T47D (cell line): ENCODE results near the gene HS1BP3.
A peak's percentile ranks its signal among the peaks of the same experiment; 100 is the strongest.

Source experiments
- DNase-seq, 2 experiments: peaks; one replicate each; pipeline versions ENCODE4 v3.0.0 to v3.0.0-alpha.2; 2011 to 2012; ENCODE audit warnings: low read depth in 1 of 2, low spot score in 1 of 2
- JUND ChIP-seq: IDR thresholded peaks from 2 replicates; pipeline ENCODE4 v1.6.1; 2012; ENCODE audit warnings: low read depth
- in situ Hi-C: cut with HindIII; loops from 2 replicates; pipeline ENCODE4 v1.10.0; 2016; ENCODE audit warnings: low sequenced_read_pairs, low pct_unique_long_range_greater_than_20kb

Gene HS1BP3

GRCh38 chr2:20653695-20654534 is 3.0 kb upstream of the HS1BP3 start:
- TF ChIP-seq JUND: no peak
- in situ Hi-C loops: no loop called here
- DNase-seq: no peak

GRCh38 chr2:20652673-20653575 is 2.0 kb upstream of the HS1BP3 start:
- in situ Hi-C loops: no loop called here
- no peak for TF ChIP-seq JUND
- DNase-seq: no peak

GRCh38 chr2:20652141-20652540 is 1.2 kb upstream of the HS1BP3 start:
- TF ChIP-seq JUND: no peak
- DNase-seq: no peak
- in situ Hi-C loops: no loop called here

GRCh38 chr2:20651731-20652099 is 817 bp upstream of the HS1BP3 start:
- TF ChIP-seq JUND: no peak
- DNase-seq: no peak
- in situ Hi-C loops: no loop called here

- peak in 1 of 2 experiments; percentile 3 for DNase-seq
- in situ Hi-C loops: no loop called here
- TF ChIP-seq JUND: no peak
Observed at GRCh38 chr2:20650393-20650876, 463 bp downstream of the HS1BP3 start.

DNA sequence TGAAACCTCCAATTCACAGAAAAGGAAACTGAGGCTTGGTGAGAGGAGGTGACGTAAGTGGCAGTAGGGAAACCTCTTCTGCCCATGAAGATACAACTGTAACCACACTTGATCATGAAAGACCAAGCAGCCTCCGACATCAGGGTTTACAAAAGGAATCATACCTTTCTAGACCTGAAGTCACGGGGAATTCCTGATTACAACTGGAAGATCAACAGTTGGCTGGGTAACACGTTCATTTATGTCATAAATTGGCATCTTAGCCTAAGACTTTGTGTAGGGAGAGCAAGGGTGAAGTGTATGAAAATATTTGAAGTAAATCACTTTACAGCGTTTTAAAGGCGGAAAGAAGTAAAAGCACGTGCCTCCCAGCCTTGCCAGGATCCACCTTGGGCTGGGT is 922 bp downstream of the HS1BP3 start:
- no peak for DNase-seq
- TF ChIP-seq JUND: no peak
- in situ Hi-C loops: loop anchor here (25.0 kb wide), 1 partner anchor 213 kb away; the partner anchor contains the start of gene RHOB

DNA sequence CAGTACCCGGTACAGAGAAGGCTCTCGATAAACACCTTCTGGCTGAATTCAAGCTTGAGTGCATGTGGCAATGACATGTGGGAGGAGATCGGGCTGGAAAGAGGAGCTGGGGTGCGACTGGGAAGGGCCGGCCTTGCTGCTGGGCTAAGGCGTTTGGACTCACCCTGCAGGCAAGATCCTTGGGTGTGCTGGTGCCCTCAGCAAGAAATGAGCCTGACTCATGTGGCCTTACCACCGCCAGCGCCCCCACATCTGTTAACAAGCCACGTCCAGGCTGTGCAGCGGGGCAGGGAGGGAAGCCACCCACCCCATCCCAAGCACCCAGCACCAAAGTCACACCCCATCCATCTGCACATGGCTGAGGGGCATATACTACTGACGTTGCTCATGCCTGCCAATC is 1.3 kb downstream of the HS1BP3 start:
- no peak for DNase-seq
- no peak for TF ChIP-seq JUND
- in situ Hi-C loops: loop anchor here (25.0 kb wide), 1 partner anchor 212 kb away; the partner anchor contains the start of gene RHOB

DNA sequence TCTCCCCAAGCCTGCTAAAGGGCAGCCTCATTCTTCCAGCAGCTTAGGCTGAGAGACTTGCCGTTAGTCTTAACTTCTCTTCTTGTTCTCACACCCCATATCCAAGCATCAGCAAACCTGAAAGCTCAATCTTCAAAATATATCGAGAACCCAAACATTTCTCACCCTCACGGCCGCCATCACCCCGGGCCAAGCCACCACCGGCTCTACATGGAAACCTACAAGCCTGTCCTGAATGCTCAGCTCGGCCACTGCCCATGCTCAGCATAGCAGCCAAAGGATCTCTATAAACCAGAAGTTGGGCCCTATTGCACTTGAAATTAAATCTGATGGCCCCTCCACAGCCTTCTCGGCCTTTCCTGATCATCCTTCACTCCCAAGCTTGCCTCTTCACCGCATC is 2.1 kb downstream of the HS1BP3 start:
- no peak for TF ChIP-seq JUND
- in situ Hi-C loops: loop anchor here (25.0 kb wide), 1 partner anchor 212 kb away; the partner anchor contains the start of gene RHOB
- no peak for DNase-seq

GRCh38 chr2:20648206-20648605 is 2.7 kb downstream of the HS1BP3 start:
- DNase-seq: no peak
- no peak for TF ChIP-seq JUND
- in situ Hi-C loops: loop anchor here (25.0 kb wide), 1 partner anchor 211 kb away; the partner anchor contains the start of gene RHOB

- no peak for DNase-seq
- no peak for TF ChIP-seq JUND
- in situ Hi-C loops: loop anchor here (25.0 kb wide), 1 partner anchor 210 kb away; the partner anchor contains the start of gene RHOB
Observed at GRCh38 chr2:20647738-20648137, 3.2 kb downstream of the HS1BP3 start.

- TF ChIP-seq JUND: no peak
- in situ Hi-C loops: loop anchor here (25.0 kb wide), 1 partner anchor 210 kb away; the partner anchor contains the start of gene RHOB
- DNase-seq: no peak
Observed at GRCh38 chr2:20647211-20647610, 3.7 kb downstream of the HS1BP3 start.

GRCh38 chr2:20646446-20646845 is 4.5 kb downstream of the HS1BP3 start:
- in situ Hi-C loops: loop anchor here (25.0 kb wide), 1 partner anchor 209 kb away; the partner anchor contains the start of gene RHOB
- DNase-seq: no peak
- no peak for TF ChIP-seq JUND
